Ishikawa (cell line): ENCODE data around the gene FLAD1.

ENCODE experiments used
- CEBPB ChIP-seq: IDR thresholded peaks from 2 replicates; pipeline ENCODE4 v1.6.1; 2012
- EGR1 ChIP-seq: IDR thresholded peaks from 2 replicates; pipeline ENCODE4 v1.6.1; 2012
- EP300 ChIP-seq: IDR thresholded peaks from 2 replicates; pipeline ENCODE4 v1.6.1; 2012; ENCODE audit warnings: borderline replicate concordance
- NFIC ChIP-seq: IDR thresholded peaks from 2 replicates; pipeline ENCODE4 v1.6.1; 2012
- RAD21 ChIP-seq: IDR thresholded peaks from 2 replicates; pipeline ENCODE4 v1.6.1; 2012; ENCODE audit warnings: low read depth
- TF ChIP-seq, protein P1 (sequence below): IDR thresholded peaks from 2 replicates; pipeline ENCODE4 v1.6.1; 2012
- TF ChIP-seq, protein P2 (sequence below): IDR thresholded peaks from 2 replicates; pipeline ENCODE4 v1.6.1; 2012; ENCODE audit warnings: low read depth, mild to moderate bottlenecking
- TF ChIP-seq, protein P3 (sequence below): IDR thresholded peaks from 2 replicates; pipeline ENCODE4 v1.6.1; 2012

DNA sequence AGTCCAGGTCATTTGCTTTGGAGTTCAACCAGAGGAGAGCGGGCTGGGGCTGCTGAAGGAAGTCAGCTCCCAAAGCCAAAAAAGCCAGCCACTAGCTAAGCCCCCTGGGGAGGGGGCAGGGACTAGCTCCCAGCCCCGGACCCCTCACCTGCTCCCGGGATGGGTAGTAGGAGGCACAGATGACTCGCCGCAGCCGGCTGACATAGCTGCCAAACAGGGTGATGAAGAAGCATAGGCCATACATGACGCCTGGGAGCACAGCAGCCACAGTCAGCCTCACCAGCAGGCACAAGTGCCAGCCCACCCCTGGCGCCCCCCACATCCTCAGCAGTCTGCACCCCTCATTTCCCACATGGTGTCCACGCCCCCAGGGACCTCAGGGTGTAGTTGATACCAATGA, 43.0 kb downstream of the FLAD1 start:
- TF ChIP-seq, protein P1, sequence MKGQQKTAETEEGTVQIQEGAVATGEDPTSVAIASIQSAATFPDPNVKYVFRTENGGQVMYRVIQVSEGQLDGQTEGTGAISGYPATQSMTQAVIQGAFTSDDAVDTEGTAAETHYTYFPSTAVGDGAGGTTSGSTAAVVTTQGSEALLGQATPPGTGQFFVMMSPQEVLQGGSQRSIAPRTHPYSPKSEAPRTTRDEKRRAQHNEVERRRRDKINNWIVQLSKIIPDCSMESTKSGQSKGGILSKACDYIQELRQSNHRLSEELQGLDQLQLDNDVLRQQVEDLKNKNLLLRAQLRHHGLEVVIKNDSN: no peak
- no peak for TF ChIP-seq EP300
- TF ChIP-seq NFIC: no peak
- TF ChIP-seq RAD21: no peak
- TF ChIP-seq EGR1: no peak
- TF ChIP-seq, protein P2, sequence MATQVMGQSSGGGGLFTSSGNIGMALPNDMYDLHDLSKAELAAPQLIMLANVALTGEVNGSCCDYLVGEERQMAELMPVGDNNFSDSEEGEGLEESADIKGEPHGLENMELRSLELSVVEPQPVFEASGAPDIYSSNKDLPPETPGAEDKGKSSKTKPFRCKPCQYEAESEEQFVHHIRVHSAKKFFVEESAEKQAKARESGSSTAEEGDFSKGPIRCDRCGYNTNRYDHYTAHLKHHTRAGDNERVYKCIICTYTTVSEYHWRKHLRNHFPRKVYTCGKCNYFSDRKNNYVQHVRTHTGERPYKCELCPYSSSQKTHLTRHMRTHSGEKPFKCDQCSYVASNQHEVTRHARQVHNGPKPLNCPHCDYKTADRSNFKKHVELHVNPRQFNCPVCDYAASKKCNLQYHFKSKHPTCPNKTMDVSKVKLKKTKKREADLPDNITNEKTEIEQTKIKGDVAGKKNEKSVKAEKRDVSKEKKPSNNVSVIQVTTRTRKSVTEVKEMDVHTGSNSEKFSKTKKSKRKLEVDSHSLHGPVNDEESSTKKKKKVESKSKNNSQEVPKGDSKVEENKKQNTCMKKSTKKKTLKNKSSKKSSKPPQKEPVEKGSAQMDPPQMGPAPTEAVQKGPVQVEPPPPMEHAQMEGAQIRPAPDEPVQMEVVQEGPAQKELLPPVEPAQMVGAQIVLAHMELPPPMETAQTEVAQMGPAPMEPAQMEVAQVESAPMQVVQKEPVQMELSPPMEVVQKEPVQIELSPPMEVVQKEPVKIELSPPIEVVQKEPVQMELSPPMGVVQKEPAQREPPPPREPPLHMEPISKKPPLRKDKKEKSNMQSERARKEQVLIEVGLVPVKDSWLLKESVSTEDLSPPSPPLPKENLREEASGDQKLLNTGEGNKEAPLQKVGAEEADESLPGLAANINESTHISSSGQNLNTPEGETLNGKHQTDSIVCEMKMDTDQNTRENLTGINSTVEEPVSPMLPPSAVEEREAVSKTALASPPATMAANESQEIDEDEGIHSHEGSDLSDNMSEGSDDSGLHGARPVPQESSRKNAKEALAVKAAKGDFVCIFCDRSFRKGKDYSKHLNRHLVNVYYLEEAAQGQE: no peak
- TF ChIP-seq, protein P3, sequence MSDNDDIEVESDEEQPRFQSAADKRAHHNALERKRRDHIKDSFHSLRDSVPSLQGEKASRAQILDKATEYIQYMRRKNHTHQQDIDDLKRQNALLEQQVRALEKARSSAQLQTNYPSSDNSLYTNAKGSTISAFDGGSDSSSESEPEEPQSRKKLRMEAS: no peak
- no peak for TF ChIP-seq CEBPB
